GM23338 (cell line): Measurements from ENCODE around the gene PARD3. TPM values are rescaled to one million over a fixed set of nuclear protein-coding genes. Genes with fewer than 3 reads are reported as not detected.
A peak's percentile ranks its signal among the peaks of the same experiment; 100 is the strongest.

Experiments
- ATAC-seq: fragments of 200-7000 bp; cut with Tn5 transposase; 3 replicates; pipeline ENCODE4 v1.9.1; 2020
- DNase-seq: peaks from one replicate; pipeline ENCODE4 v3.0.0-alpha.2; 2015; ENCODE audit warnings: low spot score
- H2AFZ ChIP-seq: fragments of 200-600 bp; sonication (generic); 2 replicates; pipeline ENCODE4 v1.8.0; 2016; ENCODE audit warnings: antibody characterized with exemption, mild to moderate bottlenecking, moderate library complexity
- H3F3A ChIP-seq: fragments of 200-600 bp; sonication (generic); replicated peaks from 2 replicates; pipeline ENCODE4 v1.8.0; 2017; ENCODE audit warnings: antibody characterized with exemption, mixed run types, low read depth
- H3K27ac ChIP-seq: fragments of 200-600 bp; sonication (generic); 2 replicates; pipeline ENCODE4 v1.6.1; 2016; ENCODE audit warnings: low read depth
- H3K27me3 ChIP-seq: fragments of 200-600 bp; sonication (generic); 2 replicates; pipeline ENCODE4 v1.8.0; 2016; ENCODE audit warnings: mild to moderate bottlenecking, mixed run types, moderate library complexity; ENCODE audit not compliant: insufficient read depth
- H3K36me3 ChIP-seq: fragments of 200-600 bp; sonication (generic); 2 replicates; pipeline ENCODE4 v1.8.0; 2016; ENCODE audit warnings: mild to moderate bottlenecking; ENCODE audit not compliant: insufficient read depth
- H3K4me1 ChIP-seq: fragments of 200-600 bp; sonication (generic); 2 replicates; pipeline ENCODE4 v1.8.0; 2016; ENCODE audit warnings: mild to moderate bottlenecking, moderate library complexity; ENCODE audit not compliant: insufficient read depth
- H3K4me2 ChIP-seq: fragments of 200-600 bp; sonication (generic); 2 replicates; pipeline ENCODE4 v1.7.1; 2017; ENCODE audit warnings: mixed run types
- H3K4me3 ChIP-seq: fragments of 200-600 bp; sonication (generic); 2 replicates; pipeline ENCODE4 v1.6.1; 2016; ENCODE audit warnings: mixed run types
- H3K79me2 ChIP-seq: fragments of 200-600 bp; sonication (generic); replicated peaks from 2 replicates; pipeline ENCODE4 v1.8.0; 2017; ENCODE audit warnings: mild to moderate bottlenecking; ENCODE audit not compliant: insufficient read depth
- H3K9me2 ChIP-seq: fragments of 200-600 bp; sonication (generic); 2 replicates; pipeline ENCODE4 v1.8.0; 2017; ENCODE audit not compliant: insufficient read depth
- H4K20me1 ChIP-seq: fragments of 200-600 bp; sonication (generic); replicated peaks from 2 replicates; pipeline ENCODE4 v1.8.0; 2017; ENCODE audit warnings: mild to moderate bottlenecking; ENCODE audit not compliant: insufficient read depth
- H3K27ac Mint-ChIP-seq: 2 replicates; pipeline ENCODE4 v1.8.0; 2020; ENCODE audit warnings: inconsistent platforms, mild to moderate bottlenecking, moderate library complexity, mixed read lengths
- H3K27me3 Mint-ChIP-seq: 3 replicates; pipeline ENCODE4 v1.8.0; 2022; ENCODE audit warnings: low read depth, mild to moderate bottlenecking, moderate library complexity, mixed read lengths, inconsistent platforms; ENCODE audit not compliant: insufficient read depth, poor library complexity
- H3K36me3 Mint-ChIP-seq: 3 replicates; pipeline ENCODE4 v1.8.0; 2021; ENCODE audit warnings: low read depth, mild to moderate bottlenecking, inconsistent platforms, moderate library complexity, mixed read lengths
- H3K4me1 Mint-ChIP-seq: 3 replicates; pipeline ENCODE4 v1.8.0; 2020; ENCODE audit warnings: mild to moderate bottlenecking, inconsistent platforms, mixed read lengths
- H3K4me3 Mint-ChIP-seq: 3 replicates; pipeline ENCODE4 v1.8.0; 2021; ENCODE audit warnings: moderate library complexity, mild to moderate bottlenecking, inconsistent platforms, mixed read lengths
- H3K9me3 Mint-ChIP-seq: 3 replicates; pipeline ENCODE4 v1.8.0; 2020; ENCODE audit warnings: moderate library complexity, mild to moderate bottlenecking, inconsistent platforms, mixed read lengths
- ETS1 ChIP-seq: IDR thresholded peaks from 2 replicates; pipeline ENCODE4 v1.6.1; 2016; ENCODE audit warnings: antibody characterized with exemption
- EZH2phosphoT487 ChIP-seq: fragments of 200-600 bp; sonication (generic); IDR thresholded peaks from one replicate; pipeline ENCODE4 v1.8.1; 2018; ENCODE audit warnings: antibody characterized with exemption; ENCODE audit not compliant: unreplicated experiment
- JUNB ChIP-seq: IDR thresholded peaks from one replicate; pipeline ENCODE4 v1.6.1; 2016; ENCODE audit warnings: antibody characterized with exemption; ENCODE audit not compliant: unreplicated experiment
- NANOG ChIP-seq: IDR thresholded peaks from 2 replicates; pipeline ENCODE4 v1.6.1; 2016; ENCODE audit warnings: antibody characterized with exemption, borderline replicate concordance
- POLR2AphosphoS5 ChIP-seq: IDR thresholded peaks from 2 replicates; pipeline ENCODE4 v1.6.1; 2016; ENCODE audit warnings: antibody characterized with exemption, low read depth
- STAT1 ChIP-seq: IDR thresholded peaks from one replicate; pipeline ENCODE4 v1.6.1; 2016; ENCODE audit warnings: antibody characterized with exemption; ENCODE audit not compliant: unreplicated experiment
- ZNF114 ChIP-seq: fragments of 250-450 bp; sonication (Bioruptor Pico); IDR thresholded peaks from 2 replicates; pipeline ENCODE4 v1.5.0; 2020; ENCODE audit warnings: mild to moderate bottlenecking, moderate library complexity
- ZNF331 ChIP-seq: fragments of 250-450 bp; sonication (Bioruptor Pico); IDR thresholded peaks from 2 replicates; pipeline ENCODE4 v1.5.0; 2020; ENCODE audit warnings: low read depth, mild to moderate bottlenecking, moderate library complexity
- polyA plus RNA-seq: library from polyadenylated mRNA; unstranded; fragments of >200 nt; fragmentation: Nextera tagmentation; extraction: Ambion mirVana; gene quantifications from 2 replicates; pipeline ENCODE4 v1.2.1, GENCODE V29; 2016
- total RNA-seq: library from RNA; depleted of rRNA; stranded (reverse); fragments of >200 nt; shearing (Covaris generic); gene quantifications from 2 replicates; pipeline ENCODE4 v1.2.3, GENCODE V29; 2014
- TF ChIP-seq, protein P1 (sequence below): IDR thresholded peaks from one replicate; pipeline ENCODE4 v1.6.1; 2018; ENCODE audit warnings: antibody characterized with exemption; ENCODE audit not compliant: unreplicated experiment
- TF ChIP-seq, protein P2 (sequence below): fragments of 250-450 bp; sonication (Bioruptor Pico); IDR thresholded peaks from 2 replicates; pipeline ENCODE4 v1.5.0; 2020; ENCODE audit warnings: mild to moderate bottlenecking, moderate library complexity

The PARD3 gene
- total and polyA plus RNA-seq, 2 experiments from 2014 or later, result 30.2 to 51.4 TPM

- Histone ChIP-seq H2AFZ (no peak overlapping the region), H3K4me2 (peak overlapping the region; percentile 38; the same call in 1 of the 2 replicates), H3K27me3 (no peaks in the 10 kb centered on the region), H4K20me1 (peaks cover 49% of the 10 kb centered on the region), H3K4me3 (no peak overlapping the region), H3K27ac (peak overlapping the region; percentile 68; the same call in 1 of the 2 replicates), H3K79me2 (peaks cover 98% of the 10 kb centered on the region), H3F3A (no peaks in the 10 kb centered on the region; the same call in 1 of the 2 replicates), H3K4me1 (peaks cover 62% of the 10 kb centered on the region), H3K9me2 (no peaks in the 10 kb centered on the region), H3K36me3 (no peaks in the 10 kb centered on the region)
- ATAC-seq (no peak), DNase-seq (no peak)
- H3K4me1 Mint-ChIP-seq, result peaks cover 58% of the 10 kb centered on the region
- H3K36me3 Mint-ChIP-seq, result no peaks in the 10 kb centered on the region
- H3K27ac Mint-ChIP-seq, result no peak overlapping the region
- no peaks in the 10 kb centered on the region for H3K9me3 Mint-ChIP-seq
- TF ChIP-seq JUNB, result no peak
- TF ChIP-seq ETS1, result no peak
- TF ChIP-seq NANOG, result no peak
- H3K4me3 Mint-ChIP-seq, result no peak overlapping the region
- peaks cover 11% of the 10 kb centered on the region for H3K27me3 Mint-ChIP-seq
Measured at GRCh38 chr10:34766266-34766600, 48.9 kb downstream of the PARD3 start.

DNA sequence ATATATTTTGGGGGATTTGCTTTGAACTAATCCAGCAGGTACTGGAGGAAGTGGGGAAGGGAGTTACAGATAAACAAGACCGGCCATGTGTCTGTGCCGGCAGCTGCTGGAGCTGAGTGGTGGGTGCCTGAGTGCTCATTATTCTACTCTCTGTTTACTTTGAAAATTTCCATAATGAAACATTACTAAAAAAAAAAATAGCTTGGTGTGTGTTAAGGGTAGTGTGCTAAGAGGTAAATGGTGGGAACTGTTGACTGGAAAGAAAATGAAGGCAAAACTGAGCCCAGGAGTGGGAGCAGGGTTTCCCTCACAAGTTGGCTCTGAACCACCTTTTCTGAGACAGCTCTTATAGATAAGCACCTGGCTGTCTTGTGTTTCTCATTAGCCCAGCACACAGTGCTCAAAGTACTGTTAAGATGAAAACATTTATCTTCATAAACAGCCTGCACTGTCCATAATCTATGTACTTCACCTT, 50.6 kb downstream of the PARD3 start:
- H3K4me1 ChIP-seq, result peaks cover 50% of the 10 kb centered on the region
- no peaks in the 10 kb centered on the region for H3K9me2 ChIP-seq
- TF ChIP-seq ZNF114 (CRISPR knock-in tag) (no peak), JUNB (no peak), EZH2phosphoT487 (no peak), STAT1 (no peak), ZNF331 (CRISPR knock-in tag) (no peak), POLR2AphosphoS5 (no peak)
- TF ChIP-seq, protein P1, sequence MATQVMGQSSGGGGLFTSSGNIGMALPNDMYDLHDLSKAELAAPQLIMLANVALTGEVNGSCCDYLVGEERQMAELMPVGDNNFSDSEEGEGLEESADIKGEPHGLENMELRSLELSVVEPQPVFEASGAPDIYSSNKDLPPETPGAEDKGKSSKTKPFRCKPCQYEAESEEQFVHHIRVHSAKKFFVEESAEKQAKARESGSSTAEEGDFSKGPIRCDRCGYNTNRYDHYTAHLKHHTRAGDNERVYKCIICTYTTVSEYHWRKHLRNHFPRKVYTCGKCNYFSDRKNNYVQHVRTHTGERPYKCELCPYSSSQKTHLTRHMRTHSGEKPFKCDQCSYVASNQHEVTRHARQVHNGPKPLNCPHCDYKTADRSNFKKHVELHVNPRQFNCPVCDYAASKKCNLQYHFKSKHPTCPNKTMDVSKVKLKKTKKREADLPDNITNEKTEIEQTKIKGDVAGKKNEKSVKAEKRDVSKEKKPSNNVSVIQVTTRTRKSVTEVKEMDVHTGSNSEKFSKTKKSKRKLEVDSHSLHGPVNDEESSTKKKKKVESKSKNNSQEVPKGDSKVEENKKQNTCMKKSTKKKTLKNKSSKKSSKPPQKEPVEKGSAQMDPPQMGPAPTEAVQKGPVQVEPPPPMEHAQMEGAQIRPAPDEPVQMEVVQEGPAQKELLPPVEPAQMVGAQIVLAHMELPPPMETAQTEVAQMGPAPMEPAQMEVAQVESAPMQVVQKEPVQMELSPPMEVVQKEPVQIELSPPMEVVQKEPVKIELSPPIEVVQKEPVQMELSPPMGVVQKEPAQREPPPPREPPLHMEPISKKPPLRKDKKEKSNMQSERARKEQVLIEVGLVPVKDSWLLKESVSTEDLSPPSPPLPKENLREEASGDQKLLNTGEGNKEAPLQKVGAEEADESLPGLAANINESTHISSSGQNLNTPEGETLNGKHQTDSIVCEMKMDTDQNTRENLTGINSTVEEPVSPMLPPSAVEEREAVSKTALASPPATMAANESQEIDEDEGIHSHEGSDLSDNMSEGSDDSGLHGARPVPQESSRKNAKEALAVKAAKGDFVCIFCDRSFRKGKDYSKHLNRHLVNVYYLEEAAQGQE, result no peak
- TF ChIP-seq, protein P2, sequence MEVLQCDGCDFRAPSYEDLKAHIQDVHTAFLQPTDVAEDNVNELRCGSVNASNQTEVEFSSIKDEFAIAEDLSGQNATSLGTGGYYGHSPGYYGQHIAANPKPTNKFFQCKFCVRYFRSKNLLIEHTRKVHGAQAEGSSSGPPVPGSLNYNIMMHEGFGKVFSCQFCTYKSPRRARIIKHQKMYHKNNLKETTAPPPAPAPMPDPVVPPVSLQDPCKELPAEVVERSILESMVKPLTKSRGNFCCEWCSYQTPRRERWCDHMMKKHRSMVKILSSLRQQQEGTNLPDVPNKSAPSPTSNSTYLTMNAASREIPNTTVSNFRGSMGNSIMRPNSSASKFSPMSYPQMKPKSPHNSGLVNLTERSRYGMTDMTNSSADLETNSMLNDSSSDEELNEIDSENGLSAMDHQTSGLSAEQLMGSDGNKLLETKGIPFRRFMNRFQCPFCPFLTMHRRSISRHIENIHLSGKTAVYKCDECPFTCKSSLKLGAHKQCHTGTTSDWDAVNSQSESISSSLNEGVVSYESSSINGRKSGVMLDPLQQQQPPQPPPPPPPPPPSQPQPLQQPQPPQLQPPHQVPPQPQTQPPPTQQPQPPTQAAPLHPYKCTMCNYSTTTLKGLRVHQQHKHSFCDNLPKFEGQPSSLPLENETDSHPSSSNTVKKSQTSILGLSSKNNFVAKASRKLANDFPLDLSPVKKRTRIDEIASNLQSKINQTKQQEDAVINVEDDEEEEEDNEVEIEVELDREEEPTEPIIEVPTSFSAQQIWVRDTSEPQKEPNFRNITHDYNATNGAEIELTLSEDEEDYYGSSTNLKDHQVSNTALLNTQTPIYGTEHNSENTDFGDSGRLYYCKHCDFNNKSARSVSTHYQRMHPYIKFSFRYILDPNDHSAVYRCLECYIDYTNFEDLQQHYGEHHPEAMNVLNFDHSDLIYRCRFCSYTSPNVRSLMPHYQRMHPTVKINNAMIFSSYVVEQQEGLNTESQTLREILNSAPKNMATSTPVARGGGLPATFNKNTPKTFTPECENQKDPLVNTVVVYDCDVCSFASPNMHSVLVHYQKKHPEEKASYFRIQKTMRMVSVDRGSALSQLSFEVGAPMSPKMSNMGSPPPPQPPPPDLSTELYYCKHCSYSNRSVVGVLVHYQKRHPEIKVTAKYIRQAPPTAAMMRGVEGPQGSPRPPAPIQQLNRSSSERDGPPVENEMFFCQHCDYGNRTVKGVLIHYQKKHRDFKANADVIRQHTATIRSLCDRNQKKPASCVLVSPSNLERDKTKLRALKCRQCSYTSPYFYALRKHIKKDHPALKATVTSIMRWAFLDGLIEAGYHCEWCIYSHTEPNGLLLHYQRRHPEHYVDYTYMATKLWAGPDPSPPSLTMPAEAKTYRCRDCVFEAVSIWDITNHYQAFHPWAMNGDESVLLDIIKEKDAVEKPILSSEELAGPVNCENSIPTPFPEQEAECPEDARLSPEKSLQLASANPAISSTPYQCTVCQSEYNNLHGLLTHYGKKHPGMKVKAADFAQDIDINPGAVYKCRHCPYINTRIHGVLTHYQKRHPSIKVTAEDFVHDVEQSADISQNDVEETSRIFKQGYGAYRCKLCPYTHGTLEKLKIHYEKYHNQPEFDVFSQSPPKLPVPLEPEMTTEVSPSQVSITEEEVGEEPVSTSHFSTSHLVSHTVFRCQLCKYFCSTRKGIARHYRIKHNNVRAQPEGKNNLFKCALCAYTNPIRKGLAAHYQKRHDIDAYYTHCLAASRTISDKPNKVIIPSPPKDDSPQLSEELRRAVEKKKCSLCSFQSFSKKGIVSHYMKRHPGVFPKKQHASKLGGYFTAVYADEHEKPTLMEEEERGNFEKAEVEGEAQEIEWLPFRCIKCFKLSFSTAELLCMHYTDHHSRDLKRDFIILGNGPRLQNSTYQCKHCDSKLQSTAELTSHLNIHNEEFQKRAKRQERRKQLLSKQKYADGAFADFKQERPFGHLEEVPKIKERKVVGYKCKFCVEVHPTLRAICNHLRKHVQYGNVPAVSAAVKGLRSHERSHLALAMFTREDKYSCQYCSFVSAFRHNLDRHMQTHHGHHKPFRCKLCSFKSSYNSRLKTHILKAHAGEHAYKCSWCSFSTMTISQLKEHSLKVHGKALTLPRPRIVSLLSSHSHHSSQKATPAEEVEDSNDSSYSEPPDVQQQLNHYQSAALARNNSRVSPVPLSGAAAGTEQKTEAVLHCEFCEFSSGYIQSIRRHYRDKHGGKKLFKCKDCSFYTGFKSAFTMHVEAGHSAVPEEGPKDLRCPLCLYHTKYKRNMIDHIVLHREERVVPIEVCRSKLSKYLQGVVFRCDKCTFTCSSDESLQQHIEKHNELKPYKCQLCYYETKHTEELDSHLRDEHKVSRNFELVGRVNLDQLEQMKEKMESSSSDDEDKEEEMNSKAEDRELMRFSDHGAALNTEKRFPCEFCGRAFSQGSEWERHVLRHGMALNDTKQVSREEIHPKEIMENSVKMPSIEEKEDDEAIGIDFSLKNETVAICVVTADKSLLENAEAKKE (CRISPR knock-in tag), result no peak
- ATAC-seq, result no peak
- H3F3A ChIP-seq, result no peaks in the 10 kb centered on the region; the same call in 1 of the 2 replicates
- no peak overlapping the region for H3K4me3 ChIP-seq
- peaks cover 48% of the 10 kb centered on the region for H3K4me1 Mint-ChIP-seq
- no peak overlapping the region for H3K4me3 Mint-ChIP-seq
- DNase-seq, result no peak
- H3K9me3 Mint-ChIP-seq, result no peaks in the 10 kb centered on the region
- H3K27ac Mint-ChIP-seq, result no peak overlapping the region
- H3K79me2 ChIP-seq, result peaks cover 98% of the 10 kb centered on the region
- H3K27me3 Mint-ChIP-seq, result peaks cover 11% of the 10 kb centered on the region
- no peaks in the 10 kb centered on the region for H3K36me3 ChIP-seq
- H3K36me3 Mint-ChIP-seq, result no peaks in the 10 kb centered on the region
- H3K27me3 ChIP-seq, result no peaks in the 10 kb centered on the region
- H2AFZ ChIP-seq, result no peak overlapping the region
- no peak overlapping the region for H3K4me2 ChIP-seq
- H3K27ac ChIP-seq, result no peak overlapping the region
- peaks cover 46% of the 10 kb centered on the region for H4K20me1 ChIP-seq
